Nephron progenitor cell (in vitro differentiated cells): ENCODE results near the gene BEAN1.

Experiments used
- DNase-seq: peaks from one replicate; pipeline ENCODE4 v3.0.0; 2021
- H3K27ac Mint-ChIP-seq: 2 replicates; pipeline ENCODE4 v1.8.0; 2021; ENCODE audit warnings: mild to moderate bottlenecking, moderate library complexity, mixed read lengths
- H3K27me3 Mint-ChIP-seq: 2 replicates; pipeline ENCODE4 v1.8.0; 2021; ENCODE audit warnings: mild to moderate bottlenecking, low read depth, mixed read lengths; ENCODE audit not compliant: poor library complexity
- H3K36me3 Mint-ChIP-seq: 2 replicates; pipeline ENCODE4 v1.8.0; 2021; ENCODE audit warnings: low read depth, mixed read lengths
- H3K4me1 Mint-ChIP-seq: 2 replicates; pipeline ENCODE4 v1.8.0; 2021; ENCODE audit warnings: mixed read lengths
- H3K4me3 Mint-ChIP-seq: 2 replicates; pipeline ENCODE4 v1.8.0; 2021; ENCODE audit warnings: mild to moderate bottlenecking, moderate library complexity, mixed read lengths
- H3K9me3 Mint-ChIP-seq: 2 replicates; pipeline ENCODE4 v1.8.0; 2021; ENCODE audit warnings: mild to moderate bottlenecking, moderate library complexity, mixed read lengths
- CTCF ChIP-seq: fragments of 200-600 bp; sonication (generic); IDR thresholded peaks from 2 replicates; pipeline ENCODE4 v1.5.0; 2021; ENCODE audit warnings: antibody characterized with exemption

BEAN1 gene

DNA sequence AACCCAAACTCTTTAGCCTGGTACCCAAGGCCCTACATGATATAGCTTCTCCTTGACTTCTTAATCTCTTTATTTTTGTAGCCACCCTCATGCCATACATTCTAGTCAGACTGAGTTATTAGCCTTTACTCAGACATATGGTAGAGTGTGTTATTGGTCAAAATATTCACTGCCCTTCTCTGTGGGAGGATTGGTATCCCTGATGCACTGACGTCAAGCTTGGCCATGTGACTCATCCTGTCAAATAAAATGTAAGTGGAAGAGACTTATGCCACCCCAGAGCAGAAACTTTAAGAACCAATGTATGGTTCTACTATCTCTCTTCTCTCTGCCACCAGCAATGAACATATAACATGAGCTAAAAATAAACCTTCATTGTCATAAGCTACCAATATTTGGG lies 12.2 kb upstream of the BEAN1 start:
- Mint-ChIP-seq H3K4me1 (no peaks in the 10 kb centered on the region), H3K36me3 (peaks cover 3% of the 10 kb centered on the region)

GRCh38 chr16:66416136-66416535 lies 11.0 kb upstream of the BEAN1 start:
- H3K27me3 Mint-ChIP-seq = peaks cover 50% of the 10 kb centered on the region
- peaks cover 34% of the 10 kb centered on the region for H3K9me3 Mint-ChIP-seq

More for the DNA sequence above, 12.2 kb upstream of the BEAN1 start:
- no peak for DNase-seq
- H3K27me3 Mint-ChIP-seq = peaks cover 52% of the 10 kb centered on the region
- H3K27ac Mint-ChIP-seq = no peak overlapping the region
- H3K4me3 Mint-ChIP-seq = no peak overlapping the region
- no peak for TF ChIP-seq CTCF
- H3K9me3 Mint-ChIP-seq = peaks cover 34% of the 10 kb centered on the region

DNA sequence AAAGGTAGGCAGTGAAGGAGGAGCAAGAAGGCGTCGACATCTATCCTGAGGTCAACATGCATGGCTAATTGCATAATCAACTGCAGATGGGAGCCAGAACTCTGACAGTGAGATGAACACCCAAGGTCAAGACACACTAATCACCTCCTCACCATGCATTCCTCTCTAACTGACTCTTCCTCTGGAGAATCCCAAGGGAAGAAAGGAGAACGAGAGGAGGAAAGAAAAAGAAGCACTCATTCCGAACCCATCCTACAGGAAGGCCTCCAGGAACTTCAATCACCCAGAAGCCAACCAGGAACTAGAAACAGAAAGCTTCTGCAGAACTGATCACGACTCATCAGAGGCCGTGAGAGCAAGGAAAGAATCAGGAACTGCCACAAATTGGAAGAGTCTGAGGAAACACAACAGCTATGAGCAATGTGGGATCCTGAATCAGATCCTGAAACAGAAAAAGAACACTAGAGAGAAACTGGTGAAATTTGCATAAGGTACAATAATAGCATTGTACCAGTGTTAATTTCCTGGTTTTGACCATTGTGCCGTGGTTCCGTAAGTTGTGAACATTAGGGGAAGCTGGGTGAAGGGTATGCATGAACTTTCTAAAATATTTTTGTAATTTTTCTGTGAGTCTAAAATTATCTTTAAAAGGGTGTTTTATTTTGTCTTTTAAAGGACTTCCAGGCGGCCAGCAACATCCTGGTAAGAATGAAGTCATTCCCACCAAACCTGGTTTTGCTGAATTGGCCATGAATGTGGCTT lies 10.0 kb upstream of the BEAN1 start:
- Mint-ChIP-seq H3K36me3 (peaks cover 3% of the 10 kb centered on the region), H3K4me3 (no peak overlapping the region), H3K4me1 (no peaks in the 10 kb centered on the region), H3K9me3 (peaks cover 27% of the 10 kb centered on the region), H3K27me3 (peaks cover 58% of the 10 kb centered on the region), H3K27ac (peak overlapping the region; percentile 72)
- no peak for DNase-seq
- no peak for TF ChIP-seq CTCF

More at GRCh38 chr16:66416136-66416535, 11.0 kb upstream of the BEAN1 start:
- TF ChIP-seq CTCF = no peak
- no peaks in the 10 kb centered on the region for H3K4me1 Mint-ChIP-seq
- peaks cover 3% of the 10 kb centered on the region for H3K36me3 Mint-ChIP-seq
- DNase-seq = no peak
- H3K27ac Mint-ChIP-seq = no peak overlapping the region
- H3K4me3 Mint-ChIP-seq = no peak overlapping the region

DNA sequence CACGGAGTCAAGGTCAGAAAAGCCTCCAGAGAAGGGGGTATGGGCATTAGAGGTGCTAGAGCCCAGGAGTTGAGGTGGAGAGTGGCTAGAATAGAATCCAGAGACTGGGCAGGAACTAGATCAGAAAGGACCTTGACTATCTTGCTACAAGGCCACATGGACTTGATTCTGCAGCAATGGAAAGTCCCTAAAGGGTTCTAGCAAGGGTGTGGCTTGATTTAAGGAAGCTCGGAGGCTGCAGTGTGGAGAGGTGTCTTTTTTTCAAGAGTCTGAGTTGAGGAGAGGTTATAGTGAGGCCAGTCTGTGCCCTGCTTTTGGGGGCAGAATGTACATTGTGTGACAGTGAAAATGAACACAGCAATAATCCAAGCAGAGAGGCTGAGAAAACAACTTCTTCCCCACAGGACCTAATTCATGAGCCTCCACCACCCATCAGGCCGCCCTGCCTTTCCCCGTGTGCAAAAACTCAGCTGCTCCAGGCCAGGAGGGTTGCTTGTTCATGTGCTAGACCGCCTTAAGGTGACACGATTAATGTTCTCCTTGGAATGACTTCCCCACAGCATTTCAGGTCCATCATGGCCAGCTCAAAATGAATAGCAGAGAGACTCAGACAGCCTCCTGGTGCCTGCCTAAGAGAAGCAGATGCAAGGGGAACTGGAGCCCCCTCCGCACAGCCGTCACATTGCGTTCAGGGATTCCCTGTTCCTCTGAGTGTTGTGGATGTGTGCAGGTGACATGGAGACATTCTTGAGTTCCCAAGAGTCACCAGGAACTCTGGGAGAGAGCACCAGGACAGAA lies 8.7 kb upstream of the BEAN1 start:
- no peak for DNase-seq
- Mint-ChIP-seq H3K4me1 (no peaks in the 10 kb centered on the region), H3K4me3 (no peak overlapping the region), H3K27me3 (peaks cover 67% of the 10 kb centered on the region), H3K36me3 (peaks cover 3% of the 10 kb centered on the region), H3K27ac (no peak overlapping the region), H3K9me3 (peaks cover 16% of the 10 kb centered on the region)
- no peak for TF ChIP-seq CTCF

DNA sequence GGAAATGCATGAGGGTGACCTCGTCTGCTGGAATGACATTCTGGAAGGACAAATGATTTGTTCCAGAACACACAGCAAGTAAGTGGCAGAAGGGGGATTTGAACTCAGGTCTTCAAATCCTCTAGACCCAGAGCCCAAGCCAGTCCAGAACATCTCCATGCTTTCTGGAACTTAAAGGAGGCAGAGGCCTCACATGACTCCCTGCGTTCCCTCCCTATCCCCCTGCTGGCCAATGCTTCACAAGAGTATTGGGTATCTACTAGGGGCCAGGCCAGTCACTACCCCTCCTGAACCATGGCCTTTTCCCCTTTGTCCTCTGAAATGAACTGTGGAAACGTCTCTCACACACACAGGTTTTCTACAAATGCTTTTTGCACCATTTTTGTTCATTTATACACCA lies 7.6 kb upstream of the BEAN1 start:
- Mint-ChIP-seq H3K36me3 (peaks cover 3% of the 10 kb centered on the region), H3K27me3 (peaks cover 70% of the 10 kb centered on the region), H3K27ac (no peak overlapping the region), H3K9me3 (peaks cover 22% of the 10 kb centered on the region), H3K4me1 (no peaks in the 10 kb centered on the region), H3K4me3 (no peak overlapping the region)
- DNase-seq = no peak
- no peak for TF ChIP-seq CTCF
